K562 (cell line): Measurements from ENCODE around the gene SERPIND1. TPM values are rescaled to one million over a fixed set of nuclear protein-coding genes. Genes with fewer than 3 reads are reported as not detected.

Source experiments
- KDM2B ChIP-seq: fragments of 250-450 bp; sonication (Bioruptor Pico); IDR thresholded peaks from 2 replicates; pipeline ENCODE4 v1.8.0; 2021; ENCODE audit warnings: mild to moderate bottlenecking, moderate library complexity
- LCOR ChIP-seq: sonication (generic); formaldehyde crosslinking; IDR thresholded peaks from 2 replicates; pipeline ENCODE4 v1.8.0; 2022; ENCODE audit warnings: mild to moderate bottlenecking, missing genetic modification reagents
- POLR2G ChIP-seq: fragments of 200-400 bp; formaldehyde crosslinking; IDR thresholded peaks from 2 replicates; pipeline ENCODE4 v1.6.1; 2017; ENCODE audit warnings: low read depth, mild to moderate bottlenecking, antibody characterized with exemption, low read length, moderate library complexity
- SMC3 ChIP-seq: conservative IDR thresholded peaks from 2 replicates; pipeline ENCODE4 v1.6.1; 2011; ENCODE audit warnings: low read depth, low read length, improper control_type of control experiment; ENCODE audit not compliant: insufficient read depth
- polyA plus RNA-seq, 8 experiments: library from polyadenylated mRNA; depleted of rRNA in 4 of 8; stranded (reverse) in 5 of 8; unstranded in 3 of 8; fragments of >200 nt; fragmentation: Nextera tagmentation in 2 of 8; fragmentation: Illumina TruSeq in 1 of 8; extraction: Ambion mirVana in 2 of 8; extraction: Trizol in 1 of 8; gene quantifications; 2 replicates each; pipeline versions ENCODE4 v1.2.1 to v1.2.3, GENCODE V29; 2011 to 2014; ENCODE audit warnings: inconsistent platforms in 1 of 8, missing spikeins in 1 of 8
- total RNA-seq, 7 experiments: library from RNA; depleted of rRNA in 6 of 7; stranded (reverse); fragments of >200 nt in 6 of 7; fragmentation: Illumina TruSeq in 2 of 7; extraction: Trizol in 2 of 7; gene quantifications; 2 replicates each; pipeline versions ENCODE4 v1.2.1 to v1.2.3, GENCODE V29; 2011 to 2021; ENCODE audit warnings: low replicate concordance in 1 of 7
- TF ChIP-seq, protein P1 (sequence below): IDR thresholded peaks from 2 replicates; pipeline ENCODE4 v1.6.1; 2012; ENCODE audit warnings: low read depth, low read length, improper control_type of control experiment, borderline replicate concordance
- TF ChIP-seq, protein P2 (sequence below), 3 experiments: IDR thresholded peaks in 2 of 3; conservative IDR thresholded peaks in 1 of 3; 2 replicates each; pipeline ENCODE4 v1.5.1; 2011 to 2012; ENCODE audit warnings: low read length in 3 of 3, mild to moderate bottlenecking in 3 of 3, control low read depth in 2 of 3, improper control_type of control experiment in 1 of 3, inconsistent platforms in 1 of 3, low read depth in 1 of 3, mixed read lengths in 1 of 3, moderate library complexity in 1 of 3; ENCODE audit not compliant: insufficient read depth in 2 of 3
- TF ChIP-seq, protein P3 (sequence below): fragments of 200-800 bp; sonication (Bioruptor generic); IDR thresholded peaks from 2 replicates; pipeline ENCODE4 v1.6.1; 2017; ENCODE audit warnings: missing genetic modification characterization, missing compliant biosample characterization

The SERPIND1 gene
- total and polyA plus RNA-seq, 9 of the 15 experiments (the other 6 are each of a cell fraction or from before 2014, with no cell fraction given) = 0.04 to 0.11 (median 0.09) TPM; not detected in 6

DNA sequence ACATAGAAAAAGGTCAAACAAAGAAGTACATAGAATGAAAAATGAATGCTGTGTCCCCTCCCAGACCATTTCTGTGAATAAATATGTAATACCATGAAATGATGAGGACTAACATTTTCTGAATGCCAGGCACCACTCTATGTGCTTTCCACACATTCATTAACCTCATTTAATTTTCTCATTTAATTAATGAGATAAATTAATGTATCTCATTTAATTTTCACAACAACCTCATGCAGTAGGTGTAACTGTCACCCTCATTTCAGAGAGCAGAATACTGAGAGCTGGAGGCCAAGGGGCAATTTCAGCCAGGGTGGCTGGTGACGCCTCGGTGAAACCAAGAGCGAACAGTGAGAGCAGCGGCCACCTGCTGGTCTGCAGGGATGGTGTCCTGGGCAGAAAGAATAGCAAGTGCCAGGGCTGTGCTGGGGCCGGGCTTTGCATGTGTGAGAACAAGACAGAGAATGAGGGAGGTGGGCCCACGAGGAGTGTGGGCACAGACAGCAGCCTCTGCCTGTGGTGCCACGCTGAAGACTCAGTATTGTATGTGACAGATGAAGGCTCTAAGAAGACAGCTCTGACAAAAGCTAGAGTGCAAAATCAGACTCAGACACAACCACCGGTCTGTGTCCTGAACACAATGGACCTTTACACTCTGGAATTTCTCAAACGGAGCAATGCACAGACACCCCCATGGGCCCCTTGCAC is 1.8 kb upstream of the SERPIND1 start (continued):
- TF ChIP-seq, protein P1, sequence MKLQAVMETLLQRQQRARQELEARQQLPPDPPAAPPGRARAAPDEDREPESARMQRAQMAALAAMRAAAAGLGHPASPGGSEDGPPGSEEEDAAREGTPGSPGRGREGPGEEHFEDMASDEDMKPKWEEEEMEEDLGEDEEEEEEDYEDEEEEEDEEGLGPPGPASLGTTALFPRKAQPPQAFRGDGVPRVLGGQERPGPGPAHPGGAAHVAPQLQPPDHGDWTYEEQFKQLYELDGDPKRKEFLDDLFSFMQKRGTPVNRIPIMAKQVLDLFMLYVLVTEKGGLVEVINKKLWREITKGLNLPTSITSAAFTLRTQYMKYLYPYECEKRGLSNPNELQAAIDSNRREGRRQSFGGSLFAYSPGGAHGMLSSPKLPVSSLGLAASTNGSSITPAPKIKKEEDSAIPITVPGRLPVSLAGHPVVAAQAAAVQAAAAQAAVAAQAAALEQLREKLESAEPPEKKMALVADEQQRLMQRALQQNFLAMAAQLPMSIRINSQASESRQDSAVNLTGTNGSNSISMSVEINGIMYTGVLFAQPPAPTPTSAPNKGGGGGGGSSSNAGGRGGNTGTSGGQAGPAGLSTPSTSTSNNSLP = peak; percentile 51; the same call in 1 of the 2 replicates
- TF ChIP-seq, protein P2, sequence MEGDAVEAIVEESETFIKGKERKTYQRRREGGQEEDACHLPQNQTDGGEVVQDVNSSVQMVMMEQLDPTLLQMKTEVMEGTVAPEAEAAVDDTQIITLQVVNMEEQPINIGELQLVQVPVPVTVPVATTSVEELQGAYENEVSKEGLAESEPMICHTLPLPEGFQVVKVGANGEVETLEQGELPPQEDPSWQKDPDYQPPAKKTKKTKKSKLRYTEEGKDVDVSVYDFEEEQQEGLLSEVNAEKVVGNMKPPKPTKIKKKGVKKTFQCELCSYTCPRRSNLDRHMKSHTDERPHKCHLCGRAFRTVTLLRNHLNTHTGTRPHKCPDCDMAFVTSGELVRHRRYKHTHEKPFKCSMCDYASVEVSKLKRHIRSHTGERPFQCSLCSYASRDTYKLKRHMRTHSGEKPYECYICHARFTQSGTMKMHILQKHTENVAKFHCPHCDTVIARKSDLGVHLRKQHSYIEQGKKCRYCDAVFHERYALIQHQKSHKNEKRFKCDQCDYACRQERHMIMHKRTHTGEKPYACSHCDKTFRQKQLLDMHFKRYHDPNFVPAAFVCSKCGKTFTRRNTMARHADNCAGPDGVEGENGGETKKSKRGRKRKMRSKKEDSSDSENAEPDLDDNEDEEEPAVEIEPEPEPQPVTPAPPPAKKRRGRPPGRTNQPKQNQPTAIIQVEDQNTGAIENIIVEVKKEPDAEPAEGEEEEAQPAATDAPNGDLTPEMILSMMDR (IDR thresholded peaks at IDR 0.05 in 2 of 3, conservative IDR thresholded peaks at IDR 0.05 in 1 of 3; ENCODE audit: insufficient read depth in 2 of 3, low read depth in 1 of 3, low read length in 3 of 3) = peak; percentile 38 to 60 (median 60)
- no peak for TF ChIP-seq LCOR
- TF ChIP-seq, protein P3, sequence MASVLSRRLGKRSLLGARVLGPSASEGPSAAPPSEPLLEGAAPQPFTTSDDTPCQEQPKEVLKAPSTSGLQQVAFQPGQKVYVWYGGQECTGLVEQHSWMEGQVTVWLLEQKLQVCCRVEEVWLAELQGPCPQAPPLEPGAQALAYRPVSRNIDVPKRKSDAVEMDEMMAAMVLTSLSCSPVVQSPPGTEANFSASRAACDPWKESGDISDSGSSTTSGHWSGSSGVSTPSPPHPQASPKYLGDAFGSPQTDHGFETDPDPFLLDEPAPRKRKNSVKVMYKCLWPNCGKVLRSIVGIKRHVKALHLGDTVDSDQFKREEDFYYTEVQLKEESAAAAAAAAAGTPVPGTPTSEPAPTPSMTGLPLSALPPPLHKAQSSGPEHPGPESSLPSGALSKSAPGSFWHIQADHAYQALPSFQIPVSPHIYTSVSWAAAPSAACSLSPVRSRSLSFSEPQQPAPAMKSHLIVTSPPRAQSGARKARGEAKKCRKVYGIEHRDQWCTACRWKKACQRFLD = no peak
- TF ChIP-seq SMC3 = peak; percentile 25; the same call in 1 of the 2 replicates
- peak; percentile 62; the same call in 1 of the 2 replicates for TF ChIP-seq KDM2B (CRISPR knock-in tag)
- TF ChIP-seq POLR2G = 0 out of 2 replicates have a peak, but pooled peaks have one; percentile 30
